HL-60/S4 treated with retinoic acid at 250 ng/mL for 4 days and 3 days (cell line): ENCODE results near the gene BRF1.
"Not testable (repeated sequence)": the region's sequence is repeated elsewhere in the genome, so short reads cannot be mapped to it uniquely, and the experiment has no call there.

Experiments
- in situ Hi-C: fragments of 300-500 bp; cut with MboI; formaldehyde crosslinking; loops from 2 replicates; pipeline ENCODE4 v1.7.0; 2022; ENCODE audit warnings: low sequenced_read_pairs

BRF1 gene

DNA sequence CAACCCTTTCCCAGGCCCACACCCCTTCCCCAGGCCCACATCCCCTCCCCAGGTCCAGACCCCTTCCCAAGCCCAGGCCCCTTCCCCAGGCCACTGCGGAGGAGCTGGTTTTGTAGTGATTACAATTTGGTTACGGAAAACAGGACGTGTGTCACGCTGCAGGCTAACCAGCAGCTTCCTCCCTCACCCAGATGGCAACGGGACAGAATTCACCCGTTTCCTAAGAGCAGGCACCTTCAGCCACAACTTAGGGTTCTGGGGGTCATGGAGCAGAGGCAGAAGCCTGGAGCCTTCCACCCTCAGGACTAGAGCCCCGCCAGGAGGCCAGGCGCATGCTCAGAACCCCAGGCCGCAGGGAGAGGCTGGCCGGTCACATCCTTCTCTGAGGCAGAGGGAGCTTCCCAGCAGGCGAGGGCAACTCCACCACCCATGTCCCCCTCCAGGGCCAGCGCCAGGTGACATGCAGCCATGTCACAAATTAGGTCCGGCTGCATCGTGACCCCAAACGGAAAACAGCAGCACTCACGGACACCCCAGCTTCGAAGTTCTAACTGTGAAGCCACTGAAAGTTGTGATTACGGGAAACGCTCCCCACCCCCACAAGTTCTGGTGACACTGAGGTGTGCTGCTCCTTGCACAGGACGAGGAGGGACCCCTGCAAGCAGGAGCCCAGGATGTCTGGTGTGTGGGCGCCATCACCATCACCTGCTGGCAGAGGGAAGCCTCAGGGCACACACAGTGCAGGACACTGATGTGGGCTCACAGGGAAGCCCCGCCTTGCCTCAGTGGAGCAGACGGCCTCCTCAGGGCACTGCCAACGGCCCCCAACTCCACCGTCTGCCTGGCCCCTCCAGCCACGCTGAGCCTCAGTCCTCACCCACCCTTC, 7.7 kb downstream of the BRF1 start:
- in situ Hi-C loops: no loop called here

DNA sequence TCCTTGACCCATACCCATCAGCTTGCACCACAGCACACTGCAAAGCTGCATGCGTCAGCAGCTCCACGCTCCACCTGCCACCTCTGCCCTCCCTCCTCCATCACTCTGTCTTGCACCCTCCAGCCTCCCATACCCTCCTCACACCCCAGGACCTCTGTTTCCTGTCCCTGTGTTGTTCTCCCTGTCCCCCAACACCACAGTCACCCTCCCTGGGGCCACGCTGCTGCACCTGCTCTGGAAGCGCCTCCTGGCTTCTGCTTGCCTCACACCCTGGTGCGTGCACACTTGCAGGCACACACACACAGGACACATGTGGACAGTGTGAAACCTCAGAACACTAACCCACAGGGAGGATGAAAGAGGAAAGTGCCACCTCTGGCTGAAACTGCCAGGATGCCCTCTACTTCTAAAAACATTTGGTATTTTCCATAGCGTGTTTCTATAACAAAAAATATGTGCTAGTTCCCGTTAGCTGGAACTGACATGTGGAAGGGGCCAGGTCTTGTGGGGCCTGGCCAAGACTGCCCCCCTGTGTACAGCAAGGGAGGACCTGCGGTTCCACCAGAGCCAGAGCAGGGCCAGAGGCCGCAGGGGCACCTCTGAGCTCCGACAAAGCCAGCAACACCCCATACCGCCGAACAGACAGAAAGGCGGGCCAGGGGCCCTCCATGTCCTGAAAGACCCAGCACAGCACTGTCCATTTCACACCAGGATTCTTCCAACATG, 10.0 kb downstream of the BRF1 start:
- in situ Hi-C loops: no loop called here

DNA sequence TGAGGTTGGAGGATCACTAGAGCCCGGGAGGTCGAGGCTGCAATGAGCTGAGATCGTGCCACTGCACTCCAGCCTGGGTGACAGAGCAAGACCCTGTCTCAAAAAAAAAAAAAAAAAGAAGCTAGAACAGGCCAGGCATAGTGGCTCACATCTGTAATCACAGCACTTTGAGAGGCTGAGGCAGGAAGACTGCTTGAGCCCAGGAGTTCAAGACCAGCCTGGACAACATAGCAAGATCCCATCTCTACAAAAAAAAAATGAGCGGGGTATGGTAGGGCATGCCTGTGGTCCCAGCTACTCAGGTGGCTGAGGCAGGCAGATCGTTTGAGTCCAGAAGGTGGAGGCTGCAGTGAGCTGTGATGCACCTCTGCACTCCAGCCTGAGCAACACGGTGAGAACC, 11.9 kb downstream of the BRF1 start:
- in situ Hi-C loops: not testable (repeated sequence)

DNA sequence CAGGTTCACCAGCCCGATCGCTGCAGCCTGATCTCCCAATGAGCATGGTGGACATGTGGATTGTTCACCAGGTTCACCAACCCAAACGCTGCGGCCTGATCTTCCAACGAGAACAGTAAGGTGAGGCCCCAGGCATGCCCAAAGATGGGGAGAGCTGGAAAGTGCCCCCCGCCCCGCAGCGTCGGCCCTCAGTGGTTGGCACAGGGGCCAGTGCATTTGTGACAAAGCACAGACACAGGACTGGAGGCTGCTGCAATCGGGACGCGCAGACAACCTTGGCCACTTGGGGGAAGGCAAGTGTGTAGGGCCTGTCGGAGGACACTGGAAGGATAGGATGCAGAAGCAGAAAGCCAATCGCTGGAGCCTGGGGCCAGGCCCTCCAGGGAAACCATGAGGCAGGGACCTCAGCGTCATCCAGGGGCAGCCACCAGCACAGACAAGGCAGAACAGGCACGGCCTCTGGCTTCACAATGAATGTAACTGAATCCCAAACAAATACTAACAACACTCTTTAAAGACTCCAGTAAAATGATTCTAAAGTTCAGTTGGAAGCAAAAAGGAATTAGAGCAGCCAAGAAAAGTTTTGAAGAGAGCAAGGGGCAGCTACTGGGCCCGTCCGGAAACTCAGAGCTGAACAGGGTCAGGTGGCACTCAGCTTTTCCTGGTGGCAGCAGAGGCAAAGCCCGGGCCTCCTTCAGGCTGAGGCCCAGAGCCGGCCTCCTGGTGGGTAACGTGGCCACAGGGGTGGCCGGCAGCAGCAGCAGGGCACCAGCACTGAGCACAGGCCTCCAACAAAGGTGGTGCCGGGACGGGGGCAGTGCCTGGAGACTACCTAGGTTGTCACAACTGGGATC, 13.3 kb downstream of the BRF1 start:
- in situ Hi-C loops: no loop called here

DNA sequence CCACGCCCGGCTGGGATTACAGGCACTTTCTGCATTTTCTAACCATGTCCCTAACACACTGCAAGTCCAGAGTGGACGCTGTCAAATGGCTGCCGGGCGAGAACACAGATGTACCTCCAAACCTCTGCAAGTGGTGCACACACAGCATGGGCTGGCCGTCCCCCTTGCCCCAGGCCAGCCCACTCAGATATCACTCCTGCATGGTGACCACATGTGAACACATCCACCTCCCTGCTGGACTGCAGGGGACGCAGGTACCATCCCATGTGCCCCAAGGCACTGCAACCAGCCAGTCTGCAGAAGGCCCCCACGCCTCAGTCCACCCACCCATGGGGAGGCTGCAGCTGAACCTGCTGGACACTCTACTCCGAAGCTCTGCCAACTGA, 14.0 kb downstream of the BRF1 start:
- in situ Hi-C loops: no loop called here

DNA sequence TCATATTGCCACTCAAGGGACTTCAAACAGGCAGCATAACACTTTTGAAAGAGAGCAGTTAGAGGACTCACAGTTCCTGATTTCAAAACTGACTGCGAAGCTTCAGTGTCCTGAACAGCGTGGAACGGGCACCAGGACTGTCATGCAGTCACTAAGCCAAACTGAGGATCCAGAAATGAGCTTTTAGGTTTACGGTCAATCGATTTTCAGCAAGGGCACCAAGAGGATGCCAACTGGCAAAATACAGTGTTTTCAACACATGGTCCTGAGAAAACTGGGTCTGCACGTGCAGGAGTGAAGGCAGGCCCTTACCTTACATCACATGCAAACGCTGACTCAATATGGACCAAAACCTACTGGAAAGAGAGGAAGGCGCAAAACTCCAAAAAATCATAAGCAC, 15.6 kb downstream of the BRF1 start:
- in situ Hi-C loops: no loop called here

DNA sequence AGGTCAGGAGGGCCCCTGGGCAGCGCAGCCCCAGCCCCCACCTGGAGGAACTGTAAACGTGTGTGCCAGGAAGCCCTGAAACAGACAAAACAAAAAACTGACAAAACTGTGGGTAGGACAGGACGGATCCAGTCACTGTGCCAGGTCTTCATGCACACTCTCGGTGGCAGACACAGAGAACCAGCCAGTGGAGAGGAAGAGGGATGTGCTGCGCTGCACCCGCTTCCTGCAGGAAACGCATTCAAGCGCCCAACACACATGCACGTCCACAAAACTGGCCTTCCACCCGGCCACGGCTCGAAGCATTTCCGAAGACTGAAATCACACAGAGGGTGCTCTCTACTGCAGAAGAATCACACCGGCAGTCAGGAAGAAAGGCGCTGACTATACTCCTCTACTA, 16.9 kb downstream of the BRF1 start:
- in situ Hi-C loops: no loop called here

DNA sequence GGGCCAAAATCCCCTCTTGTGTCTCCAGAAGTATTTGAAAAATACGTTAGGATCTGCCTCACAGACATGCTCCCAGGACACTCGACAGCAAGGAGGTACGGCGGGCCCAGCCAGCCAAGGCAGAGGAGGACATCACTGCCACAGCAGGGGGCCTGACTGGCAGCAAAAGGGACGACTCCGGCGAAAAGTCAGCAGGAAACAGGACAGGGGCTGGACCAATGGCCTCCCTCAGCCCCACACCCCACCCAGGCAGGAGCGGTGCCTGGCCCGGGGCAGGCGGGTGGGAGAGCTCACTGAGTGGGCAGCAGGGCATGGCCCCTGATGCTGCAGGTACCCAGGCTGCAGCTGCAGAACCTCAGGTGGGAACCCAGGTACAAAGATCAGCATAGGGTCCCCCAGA, 17.8 kb downstream of the BRF1 start:
- in situ Hi-C loops: no loop called here

DNA sequence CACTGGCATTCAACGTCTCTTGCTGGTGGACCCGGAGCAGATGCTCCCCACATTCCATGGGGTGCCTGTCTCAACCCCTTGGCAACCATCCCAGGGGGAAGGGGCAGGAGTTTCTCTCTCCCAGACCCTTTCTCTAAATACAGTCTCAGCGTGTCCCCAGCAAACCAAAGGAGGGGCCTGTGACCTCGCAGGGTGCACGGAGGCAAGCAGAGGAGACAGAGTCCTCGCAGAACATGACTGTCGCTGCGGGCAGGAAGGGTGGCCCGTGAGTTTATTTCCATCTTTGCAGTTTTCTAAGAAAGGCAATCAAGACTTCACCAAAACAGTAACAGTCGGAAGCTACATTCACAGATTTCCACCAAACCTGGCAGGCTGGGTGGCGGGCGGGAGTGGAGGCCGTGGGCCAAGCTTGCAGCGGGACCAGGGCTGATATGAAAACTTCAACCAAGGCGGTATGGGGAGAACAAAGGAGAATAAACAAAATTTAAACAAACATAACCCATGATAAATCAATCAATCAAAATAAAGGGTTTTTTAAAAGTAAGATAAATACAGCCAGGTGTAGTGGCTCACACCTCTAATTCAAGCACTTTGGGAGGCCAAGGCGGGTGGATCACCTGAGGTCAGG, 18.6 kb downstream of the BRF1 start:
- in situ Hi-C loops: no loop called here

DNA sequence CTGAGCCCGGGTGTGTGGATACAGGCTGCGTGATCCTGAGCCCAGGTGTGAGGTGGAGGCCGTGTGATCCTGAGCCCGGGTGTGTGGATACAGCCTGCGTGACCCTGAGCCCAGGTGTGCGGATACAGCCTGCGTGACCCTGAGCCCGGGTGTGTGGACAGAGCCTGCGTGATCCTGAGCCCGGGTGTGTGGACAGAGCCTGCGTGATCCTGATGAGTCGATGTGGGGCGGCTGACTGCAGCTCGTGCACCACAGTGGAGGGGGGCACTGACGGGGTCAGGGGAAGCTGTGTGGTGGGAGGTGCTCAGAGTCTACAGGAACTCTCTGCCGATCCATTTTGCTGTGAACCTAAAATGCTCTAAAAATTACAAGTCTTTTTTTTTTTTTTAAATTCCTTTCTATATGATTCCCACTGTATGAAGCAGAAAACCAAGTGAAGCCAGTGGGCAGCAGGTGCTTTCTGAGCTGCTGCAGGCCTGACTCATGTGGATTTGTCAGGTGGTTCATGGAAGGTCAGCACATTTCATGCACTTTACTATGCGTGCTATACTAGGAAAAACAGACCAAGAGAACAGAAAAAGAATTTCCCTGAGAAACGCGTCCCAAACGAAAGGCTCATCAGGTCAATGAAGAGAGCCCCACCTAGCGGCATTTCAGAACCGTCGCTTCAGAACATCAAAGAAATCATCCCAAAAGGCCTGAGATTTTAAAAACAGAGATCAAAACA, 19.3 kb downstream of the BRF1 start:
- in situ Hi-C loops: no loop called here

DNA sequence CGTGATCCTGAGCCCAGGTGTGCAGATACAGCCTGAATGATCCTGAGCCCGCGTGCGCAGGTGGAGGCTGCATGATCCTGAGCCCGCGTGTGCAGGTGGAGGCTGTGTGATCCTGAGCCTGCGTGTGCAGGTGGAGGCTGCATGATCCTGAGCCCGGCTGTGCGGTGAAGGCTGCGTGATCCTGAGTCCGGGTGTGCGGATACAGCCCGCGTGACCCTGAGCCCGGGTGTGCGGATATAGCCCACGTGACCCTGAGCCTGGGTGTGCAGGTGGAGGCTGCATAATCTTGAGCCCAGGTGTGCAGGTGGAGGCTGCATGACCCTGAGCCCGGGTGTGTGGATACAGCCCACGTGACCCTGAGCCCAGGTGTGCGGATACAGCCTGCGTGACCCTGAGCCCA, 20.3 kb downstream of the BRF1 start:
- in situ Hi-C loops: no loop called here

DNA sequence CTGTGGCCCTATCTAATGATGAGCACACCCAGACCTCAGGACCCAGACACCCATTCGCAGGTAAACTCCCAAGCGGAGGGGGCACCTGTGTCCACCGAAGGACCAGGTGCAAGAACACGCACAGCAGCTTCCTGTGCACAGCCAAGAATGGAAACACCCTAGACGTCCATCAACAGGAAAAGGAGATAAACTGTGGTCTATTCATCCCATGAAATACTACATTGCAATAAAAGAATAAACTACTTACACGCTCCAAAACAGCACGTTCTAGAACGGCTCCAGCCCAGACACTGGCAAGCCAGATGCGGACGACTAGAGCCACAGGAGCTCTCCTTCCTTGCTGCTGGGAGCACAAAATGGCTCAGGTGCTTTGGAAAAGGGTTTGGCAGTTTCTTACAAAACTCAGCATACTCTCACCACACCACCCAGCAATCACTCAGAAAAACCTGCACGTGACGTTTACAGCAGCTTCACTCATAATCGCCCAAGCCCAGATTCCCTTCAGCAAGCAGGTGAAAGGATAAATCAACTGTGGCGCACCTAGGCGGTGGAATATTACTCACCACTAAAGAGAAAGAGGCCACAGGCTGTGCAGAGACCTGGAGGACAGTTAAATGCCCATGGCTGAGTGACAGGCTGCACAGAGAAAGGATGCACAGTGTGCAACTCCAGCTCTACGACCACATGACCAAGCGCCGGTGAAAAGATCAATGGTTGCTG, 21.0 kb downstream of the BRF1 start:
- in situ Hi-C loops: no loop called here

DNA sequence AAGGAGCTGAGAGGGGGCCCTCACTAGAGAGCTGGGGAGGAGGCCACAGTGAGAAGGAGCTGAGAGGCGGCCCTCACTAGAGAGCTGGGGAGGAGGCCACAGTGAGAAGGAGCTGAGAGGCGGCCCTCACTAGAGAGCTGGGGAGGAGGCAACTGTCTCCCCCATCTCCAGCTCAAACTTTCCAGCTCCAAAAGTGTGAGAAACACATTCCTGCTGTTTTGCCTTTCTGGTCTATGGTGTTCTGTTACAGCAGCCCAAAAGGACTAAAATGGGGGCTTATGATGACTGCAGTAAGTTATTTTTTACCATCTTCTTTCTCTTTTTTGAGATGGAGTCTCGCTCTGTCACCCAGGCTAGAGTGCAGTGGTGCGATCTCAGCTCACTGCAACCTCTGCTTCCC, 23.4 kb downstream of the BRF1 start:
- in situ Hi-C loops: not testable (repeated sequence)

DNA sequence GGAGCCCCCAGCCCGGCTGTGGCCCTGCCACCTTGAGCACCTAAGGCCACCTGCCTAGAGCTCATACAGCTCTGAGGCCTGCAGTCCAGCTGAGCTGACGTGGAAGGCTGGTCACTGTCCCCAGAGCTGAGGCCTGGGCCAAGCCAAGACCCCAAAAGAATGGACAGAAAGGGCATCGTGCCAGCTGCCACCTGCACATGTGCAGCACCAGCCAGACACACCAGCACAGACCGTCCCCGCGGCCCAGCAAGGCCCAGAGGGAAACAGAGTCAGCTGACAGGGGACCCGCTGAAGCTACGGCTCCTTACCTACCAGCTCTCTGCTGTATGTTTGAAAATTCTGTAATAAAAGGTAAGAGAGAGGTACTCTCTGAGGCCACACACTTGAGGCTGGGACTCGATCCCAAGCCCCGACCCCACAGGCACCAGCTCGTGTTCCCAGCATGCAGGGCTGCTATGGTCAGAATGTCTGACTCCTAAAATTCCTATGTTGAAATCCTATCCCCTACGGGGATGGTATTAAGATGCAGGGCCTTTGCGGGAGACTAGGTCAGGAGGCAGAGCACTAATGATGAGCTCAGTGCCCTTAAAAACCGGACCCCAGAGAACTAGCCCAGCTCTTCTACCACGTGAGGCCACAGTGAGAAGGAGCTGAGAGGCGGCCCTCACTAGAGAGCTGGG, 25.4 kb downstream of the BRF1 start:
- in situ Hi-C loops: no loop called here

DNA sequence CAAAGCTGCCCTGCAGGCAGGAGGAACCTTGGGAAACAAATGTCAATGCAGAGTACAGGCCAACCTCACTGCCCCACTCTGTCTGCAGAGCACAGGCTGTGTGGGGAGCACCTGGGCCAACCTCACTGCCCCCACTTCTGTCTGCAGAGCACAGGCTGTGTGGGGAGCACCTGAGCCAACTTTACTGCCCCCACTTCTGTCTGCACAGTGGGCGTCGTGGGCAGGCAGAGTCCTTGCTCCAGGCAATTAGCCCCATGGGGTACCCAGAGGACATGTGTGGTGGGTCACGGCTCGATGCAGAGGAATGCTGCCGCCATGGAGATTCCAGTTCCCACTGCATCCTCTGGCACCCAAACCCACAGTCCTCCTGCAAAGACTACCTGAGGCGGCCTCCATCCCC, 26.2 kb downstream of the BRF1 start:
- in situ Hi-C loops: no loop called here

DNA sequence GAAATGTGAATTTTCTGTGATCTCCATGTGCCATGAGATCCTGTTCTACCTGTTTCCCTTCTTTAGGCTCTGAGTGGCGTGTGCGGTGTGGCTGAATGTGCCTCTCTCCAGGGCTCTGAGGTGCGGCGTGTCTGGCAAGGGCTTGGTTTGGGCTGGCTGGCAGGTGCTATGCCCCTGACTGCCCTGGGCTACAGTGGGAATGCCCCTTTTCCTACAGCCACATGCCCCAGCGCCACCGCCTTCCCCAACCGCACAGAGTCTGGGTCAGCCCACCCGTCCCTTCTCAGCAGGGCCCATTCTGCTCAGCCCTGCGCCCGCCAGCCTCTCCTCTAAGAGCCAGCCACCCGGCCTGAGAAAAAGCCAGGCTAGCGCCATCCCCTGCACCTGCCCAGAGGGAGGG, 27.7 kb downstream of the BRF1 start:
- in situ Hi-C loops: no loop called here

DNA sequence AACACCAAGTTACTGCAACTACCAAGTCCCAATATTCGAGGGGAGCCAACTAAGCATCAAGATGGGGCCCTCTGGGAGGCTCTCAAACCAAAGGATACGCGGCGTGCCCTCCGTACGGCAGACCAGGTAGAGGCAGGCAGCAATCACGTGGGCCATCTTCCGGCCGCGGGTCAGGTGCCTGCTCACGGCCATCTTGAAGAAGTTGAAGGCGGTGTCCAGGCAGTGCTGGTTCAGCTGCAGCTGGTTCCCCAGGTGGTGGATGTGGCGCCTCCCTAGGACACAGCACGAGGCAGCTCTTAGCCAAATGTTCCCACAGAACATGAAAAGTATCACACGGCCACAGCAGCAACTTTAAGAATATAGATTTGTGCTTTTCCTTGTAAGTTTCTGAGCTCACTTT, 28.2 kb downstream of the BRF1 start:
- in situ Hi-C loops: no loop called here

DNA sequence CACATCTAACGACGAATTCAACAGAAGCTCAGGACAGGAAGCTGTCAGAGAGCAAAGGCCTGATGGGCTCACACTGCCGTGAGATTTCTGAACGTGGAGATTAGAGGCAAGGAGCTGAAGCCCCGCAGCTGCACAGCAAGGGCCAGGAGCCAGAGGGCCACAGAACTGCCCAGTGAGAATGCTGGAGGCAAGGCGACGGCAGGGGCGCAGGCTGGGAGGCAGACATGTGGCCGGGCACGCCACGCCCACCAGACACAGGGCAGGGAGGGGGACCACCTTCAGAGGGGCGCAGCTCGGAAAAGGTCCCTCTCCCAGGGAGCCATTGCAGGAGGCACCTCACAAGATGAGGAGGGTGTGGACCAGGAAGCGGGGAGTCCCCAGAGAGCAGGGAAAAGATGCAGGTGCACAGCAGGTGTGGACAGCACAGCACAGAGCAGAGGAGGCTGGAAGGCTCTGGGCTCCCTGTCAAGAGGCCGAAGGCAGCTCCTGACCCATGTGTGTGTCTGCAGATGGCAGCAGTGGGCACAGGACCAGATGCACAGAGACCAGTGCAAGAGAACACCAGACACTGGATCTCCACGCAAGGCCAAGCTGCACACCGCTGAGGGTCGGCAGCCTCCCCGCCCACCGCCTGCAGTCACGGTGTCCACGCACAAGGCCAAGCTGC, 29.4 kb downstream of the BRF1 start:
- in situ Hi-C loops: no loop called here

DNA sequence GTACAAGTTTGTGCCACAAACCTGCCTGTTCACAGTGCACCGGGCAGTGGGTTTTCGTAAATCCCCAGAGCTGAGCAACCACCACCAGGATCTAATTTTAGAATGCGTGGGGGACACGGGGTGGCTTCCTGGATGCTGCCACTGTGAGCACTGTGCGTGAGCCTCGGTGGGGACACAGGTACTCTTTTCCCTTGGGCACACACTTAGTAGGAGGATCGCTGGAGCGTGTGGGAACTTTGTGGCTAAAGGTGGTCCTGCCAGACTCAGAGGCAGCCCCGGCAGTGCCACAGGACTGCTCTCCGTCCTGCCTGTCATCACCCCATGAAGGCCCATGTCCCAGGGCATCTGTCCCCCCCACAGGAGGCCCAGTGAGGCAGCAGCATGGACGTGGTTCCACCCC, 31.4 kb downstream of the BRF1 start:
- in situ Hi-C loops: no loop called here
